Testis (tissue), 2 donors: ENCODE data around the gene FMO2.

Experiments
- CTCF ChIP-seq, 3 experiments: fragments of 450-650 bp in 2 of 3; fragments of 200-600 bp in 1 of 3; sonication (generic) in 1 of 3; IDR thresholded peaks; one replicate each; pipeline ENCODE4 v1.5.1; 2016 to 2019; ENCODE audit warnings: antibody characterized with exemption in 3 of 3, mild to moderate bottlenecking in 2 of 3, moderate library complexity in 1 of 3
- POLR2A ChIP-seq: fragments of 450-650 bp; IDR thresholded peaks from one replicate; pipeline ENCODE4 v1.6.1; 2017; ENCODE audit warnings: antibody characterized with exemption, mild to moderate bottlenecking, moderate library complexity

GRCh38 chr1:171251952-171252300 lies 66.8 kb downstream of the FMO2 start:
- TF ChIP-seq CTCF (IDR thresholded peaks at IDR 0.05) (no peak), POLR2A (no peak)
